Adrenal gland (tissue), 12 donors: ENCODE measurements around the gene SSBP3. TPM values are rescaled to one million over a fixed set of nuclear protein-coding genes. Genes with fewer than 3 reads are reported as not detected.

Source experiments
- DNase-seq, 7 donors: peaks; one replicate each; pipeline ENCODE4 v3.0.0-alpha.2; 2019 to 2020
- H3K27ac ChIP-seq, 5 donors: fragments of 200-600 bp; sonication (generic) in 4 of 5; 1 replicate in 3 of 5; 2 replicates in 2 of 5; pipeline versions ENCODE4 v1.5.1 to v1.8.0; 2016 to 2020; ENCODE audit warnings: mild to moderate bottlenecking in 1 of 5
- H3K27me3 ChIP-seq: fragments of 200-600 bp; 2 replicates; pipeline ENCODE4 v1.8.0; 2021
- H3K36me3 ChIP-seq, 2 donors: fragments of 200-600 bp; replicated peaks in 1 of 2; 1 replicate in 1 of 2; 2 replicates in 1 of 2; pipeline versions ENCODE4 v1.5.1 to v1.8.0; 2018 to 2022
- H3K4me1 ChIP-seq, 2 donors: fragments of 200-600 bp; replicated peaks in 1 of 2; 1 replicate in 1 of 2; 2 replicates in 1 of 2; pipeline versions ENCODE4 v1.5.1 to v1.8.0; 2018 to 2021
- H3K4me3 ChIP-seq, 4 donors: fragments of 200-600 bp; sonication (generic) in 3 of 4; one replicate each; pipeline ENCODE4 v1.5.1; 2016 to 2018
- H3K9me3 ChIP-seq, 3 donors: fragments of 200-600 bp; sonication (generic) in 1 of 3; replicated peaks in 1 of 3; 1 replicate in 2 of 3; 2 replicates in 1 of 3; pipeline versions ENCODE4 v1.5.1 to v1.8.0; 2016 to 2021
- POLR2A ChIP-seq, 2 donors: fragments of 450-650 bp; IDR thresholded peaks; one replicate each; pipeline ENCODE4 v1.6.1; 2017; ENCODE audit warnings: antibody characterized with exemption in 2 of 2, mild to moderate bottlenecking in 2 of 2, moderate library complexity in 1 of 2
- WGBS, 4 donors: extraction: QIAGEN DNeasy Blood & Tissue Kit in 2 of 4; methylation state at CpG; one replicate each; pipeline versions ENCODE4 v1.1.5 to v1.1.7; 2013 to 2017; 5-methylcytosine and 5-hydroxymethylcytosine counted together
- intact Hi-C, 2 donors: fragments of 100-400 bp; cut with DNase I; formaldehyde crosslinking; loops; one replicate each; pipeline versions ENCODE4 v1.14.1 to v1.15.0; 2022 to 2023
- polyA plus RNA-seq, 3 donors: library from polyadenylated mRNA; stranded (reverse); fragments of 200-250 nt in 2 of 3; fragments of 350-450 nt in 1 of 3; fragmentation: Illumina TruSeq in 1 of 3; extraction: RNeasy Lipid Tissue Mini Kit (QIAGEN cat#74804) in 1 of 3; gene quantifications; one replicate each; pipeline ENCODE4 v1.2.3, GENCODE V29; 2013 to 2014
- total RNA-seq, 9 donors: library from RNA; depleted of rRNA in 4 of 9; stranded (reverse); fragments of >200 nt in 4 of 9; fragments of 120-200 nt in 1 of 9; fragmentation: NEBNext Ultra II Directional in 1 of 9; extraction: Animal tissue kit (Norgen Biotek cat#: 25700) in 1 of 9; gene quantifications; one replicate each; pipeline versions ENCODE4 v1.1.0 to v1.2.4, GENCODE V29; 2013 to 2023
- TF ChIP-seq, protein P1 (sequence below), 6 experiments: fragments of 450-650 bp in 4 of 6; fragments of 200-600 bp in 2 of 6; sonication (generic) in 1 of 6; IDR thresholded peaks; 1 replicate in 5 of 6; 2 replicates in 1 of 6; pipeline versions ENCODE4 v1.5.1 to v1.8.0; 2016 to 2021; ENCODE audit warnings: antibody characterized with exemption in 6 of 6, mild to moderate bottlenecking in 2 of 6, moderate library complexity in 1 of 6
- donor health status: healthy with polysubstance abuse.
- donor health status: Bipolar disorder and iron deficiency.
- donor health status: DM: yes; HTN: yes; CAD: no.
- donor health status: DM: no; HTN: no; CAD: no.
- donor health status: DM: no; HTN: no; CAD: no.
- donor health status: DM: yes; HTN: yes; CAD: no.

Gene SSBP3
- total and polyA plus RNA-seq, 12 donors, result 15.3 to 150 (median 66.0) TPM

DNA sequence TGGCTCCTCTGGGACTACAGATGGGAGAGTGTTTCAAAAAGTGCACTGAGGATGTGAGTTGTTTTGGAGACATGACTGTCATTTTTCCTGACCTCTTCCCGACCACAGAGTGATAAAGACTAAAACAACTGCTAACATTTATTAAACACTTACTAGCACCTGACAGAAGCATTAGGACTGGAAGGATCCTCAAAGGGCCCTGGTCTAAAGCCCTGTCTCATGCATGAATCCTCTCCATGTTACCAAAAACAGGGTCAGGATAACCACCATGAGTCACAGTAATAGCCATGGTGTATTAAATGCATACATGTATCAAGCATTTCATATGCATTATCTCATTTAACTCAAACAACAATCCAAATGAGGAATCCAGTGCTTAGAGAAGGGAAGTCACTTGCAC is 217.9 kb downstream of the SSBP3 start:
- WGBS, 4 donors, result 90 to 96% (median 94%) methylated on average over 1 of the region's 1 CpG
- no peak overlapping the region for H3K4me3 ChIP-seq
- peaks cover 9 to 11% of the 10 kb centered on the region in 2 donors for H3K4me1 ChIP-seq
- intact Hi-C loops, result no loop called here
- DNase-seq, result no peak
- TF ChIP-seq, protein P1, sequence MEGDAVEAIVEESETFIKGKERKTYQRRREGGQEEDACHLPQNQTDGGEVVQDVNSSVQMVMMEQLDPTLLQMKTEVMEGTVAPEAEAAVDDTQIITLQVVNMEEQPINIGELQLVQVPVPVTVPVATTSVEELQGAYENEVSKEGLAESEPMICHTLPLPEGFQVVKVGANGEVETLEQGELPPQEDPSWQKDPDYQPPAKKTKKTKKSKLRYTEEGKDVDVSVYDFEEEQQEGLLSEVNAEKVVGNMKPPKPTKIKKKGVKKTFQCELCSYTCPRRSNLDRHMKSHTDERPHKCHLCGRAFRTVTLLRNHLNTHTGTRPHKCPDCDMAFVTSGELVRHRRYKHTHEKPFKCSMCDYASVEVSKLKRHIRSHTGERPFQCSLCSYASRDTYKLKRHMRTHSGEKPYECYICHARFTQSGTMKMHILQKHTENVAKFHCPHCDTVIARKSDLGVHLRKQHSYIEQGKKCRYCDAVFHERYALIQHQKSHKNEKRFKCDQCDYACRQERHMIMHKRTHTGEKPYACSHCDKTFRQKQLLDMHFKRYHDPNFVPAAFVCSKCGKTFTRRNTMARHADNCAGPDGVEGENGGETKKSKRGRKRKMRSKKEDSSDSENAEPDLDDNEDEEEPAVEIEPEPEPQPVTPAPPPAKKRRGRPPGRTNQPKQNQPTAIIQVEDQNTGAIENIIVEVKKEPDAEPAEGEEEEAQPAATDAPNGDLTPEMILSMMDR (IDR thresholded peaks at IDR 0.05), result no peak
- no peak for TF ChIP-seq POLR2A (IDR thresholded peaks at IDR 0.05)
- H3K27ac ChIP-seq, result no peak overlapping the region
- peaks cover 0 to 6% of the 10 kb centered on the region in 2 donors for H3K36me3 ChIP-seq
- no peaks in the 10 kb centered on the region for H3K27me3 ChIP-seq
- H3K9me3 ChIP-seq, result no peaks in the 10 kb centered on the region

DNA sequence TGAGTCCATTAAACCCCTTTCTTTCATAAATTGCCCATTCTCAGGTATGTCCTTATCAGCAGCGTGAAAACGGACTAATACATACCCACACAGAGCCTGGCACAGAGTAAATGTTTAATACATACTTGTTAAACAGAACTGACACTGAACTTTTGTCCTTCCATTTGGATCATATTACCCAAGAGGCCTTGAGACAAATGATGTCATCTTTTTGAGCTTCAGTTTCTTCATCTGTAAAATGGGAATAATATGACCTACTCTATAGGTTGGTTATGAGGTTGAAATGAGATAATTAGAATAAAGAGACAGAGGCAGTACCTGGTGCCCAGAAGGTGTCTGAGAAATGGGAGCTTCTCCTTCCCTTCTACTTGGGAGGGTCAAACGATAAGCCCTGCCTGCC is 220.1 kb downstream of the SSBP3 start:
- intact Hi-C loops, result no loop called here
- H3K4me1 ChIP-seq, result peaks cover 9 to 11% of the 10 kb centered on the region in 2 donors
- DNase-seq, result no peak
- H3K27me3 ChIP-seq, result no peaks in the 10 kb centered on the region
- 96 to 99% (median 97%) methylated on average over 3 of the region's 3 CpGs for WGBS, 4 donors
- TF ChIP-seq, protein P1 (IDR thresholded peaks at IDR 0.05), result no peak
- no peak for TF ChIP-seq POLR2A (IDR thresholded peaks at IDR 0.05)
- no peaks in the 10 kb centered on the region for H3K9me3 ChIP-seq
- no peaks in the 10 kb centered on the region for H3K36me3 ChIP-seq
- H3K27ac ChIP-seq, result no peak overlapping the region
- no peak overlapping the region for H3K4me3 ChIP-seq

DNA sequence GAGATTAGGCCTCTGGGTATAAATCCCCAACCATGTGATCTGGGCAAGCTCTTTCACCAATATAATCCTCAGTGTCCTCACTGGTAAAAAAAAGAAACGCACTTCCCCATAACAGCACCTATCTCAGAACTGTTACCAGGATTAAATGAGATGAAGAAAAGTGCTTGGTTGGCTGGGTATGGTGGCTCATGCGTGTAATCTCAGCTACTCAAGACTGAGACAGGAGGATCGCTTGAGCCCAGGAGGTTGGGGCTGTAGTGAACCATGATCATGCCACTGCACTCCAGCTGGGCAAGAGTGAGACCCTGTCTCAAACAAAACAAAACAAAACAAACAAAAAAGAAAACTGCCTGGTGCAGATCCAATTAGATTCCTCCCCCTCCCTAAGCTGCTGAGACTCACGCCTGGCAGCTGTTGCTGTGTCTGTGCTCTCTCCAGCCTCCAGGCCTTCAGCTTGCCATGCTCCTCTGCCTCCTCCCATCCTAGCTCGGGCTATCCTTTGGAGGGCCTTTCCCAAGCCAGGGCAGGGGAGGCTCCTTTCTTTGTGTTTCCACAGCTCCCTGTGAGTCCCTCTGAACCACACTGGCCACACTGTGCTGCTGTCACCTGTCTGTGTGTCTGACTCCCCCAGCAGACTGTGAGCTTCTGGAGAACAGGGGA is 225.4 kb downstream of the SSBP3 start:
- 92 to 95% (median 94%) methylated on average over 5 of the region's 5 CpGs for WGBS, 4 donors
- no peak for DNase-seq
- Histone ChIP-seq H3K27ac (no peak overlapping the region), H3K4me3 (no peak overlapping the region), H3K27me3 (no peaks in the 10 kb centered on the region), H3K4me1 (no peaks in the 10 kb centered on the region), H3K9me3 (no peaks in the 10 kb centered on the region), H3K36me3 (peaks cover 0 to 9% of the 10 kb centered on the region in 2 donors)
- intact Hi-C loops, result no loop called here
- TF ChIP-seq POLR2A (IDR thresholded peaks at IDR 0.05), result no peak
- TF ChIP-seq, protein P1 (IDR thresholded peaks at IDR 0.05), result no peak

DNA sequence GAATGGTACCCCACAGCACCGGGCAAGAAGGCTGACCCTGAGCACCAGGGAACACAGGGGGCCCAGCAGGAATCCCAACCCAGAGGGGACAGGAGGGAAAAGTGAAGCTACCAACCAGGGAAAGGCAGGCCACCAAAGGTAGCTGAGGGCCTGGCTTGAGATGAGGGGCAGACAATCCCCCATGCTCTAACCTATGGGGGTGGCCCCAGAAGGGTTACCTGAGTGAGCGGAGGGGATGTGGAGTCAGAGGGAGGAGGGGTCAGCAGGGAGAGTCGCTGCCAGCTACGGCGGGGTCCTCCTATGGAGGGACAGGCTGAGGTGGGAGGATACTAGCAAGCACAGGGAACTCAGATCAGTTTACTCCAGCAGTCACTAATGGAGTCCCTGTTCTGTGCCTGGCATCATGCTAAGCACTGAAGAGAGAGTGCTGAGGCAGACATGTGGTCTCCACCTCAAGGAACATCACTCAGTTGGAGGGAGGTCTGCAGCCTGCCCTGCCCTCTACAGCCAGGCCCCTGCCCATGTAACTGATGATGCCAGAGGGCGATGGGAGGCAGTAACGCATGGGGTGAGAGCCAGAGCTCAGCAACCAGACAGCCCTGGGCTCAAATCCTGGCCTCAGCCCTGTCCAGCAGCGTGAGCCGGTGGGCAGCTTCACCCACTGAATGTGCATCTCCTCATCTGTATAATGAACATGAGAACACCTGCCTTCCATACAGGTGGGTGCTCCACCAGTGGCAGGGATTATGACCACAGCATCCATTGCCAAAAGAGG is 227.7 kb downstream of the SSBP3 start:
- peaks cover 0 to 9% of the 10 kb centered on the region in 2 donors for H3K36me3 ChIP-seq
- H3K4me3 ChIP-seq, result no peak overlapping the region
- H3K27ac ChIP-seq, result no peak overlapping the region
- H3K9me3 ChIP-seq, result no peaks in the 10 kb centered on the region
- no peak for DNase-seq
- WGBS, 4 donors, result 69 to 88% (median 83%) methylated on average over 5 to 9 of the region's 9 CpGs
- no peaks in the 10 kb centered on the region for H3K27me3 ChIP-seq
- TF ChIP-seq, protein P1 (IDR thresholded peaks at IDR 0.05), result no peak
- no peak for TF ChIP-seq POLR2A (IDR thresholded peaks at IDR 0.05)
- peaks cover 8 to 10% of the 10 kb centered on the region in 2 donors for H3K4me1 ChIP-seq
- intact Hi-C loops, result no loop called here
